GM03348 (cell line): ENCODE measurements around the gene SCRG1.

Experiments
- DNase-seq: peaks from one replicate; pipeline ENCODE4 v3.0.0; 2012; ENCODE audit warnings: low spot score

The SCRG1 gene

DNA sequence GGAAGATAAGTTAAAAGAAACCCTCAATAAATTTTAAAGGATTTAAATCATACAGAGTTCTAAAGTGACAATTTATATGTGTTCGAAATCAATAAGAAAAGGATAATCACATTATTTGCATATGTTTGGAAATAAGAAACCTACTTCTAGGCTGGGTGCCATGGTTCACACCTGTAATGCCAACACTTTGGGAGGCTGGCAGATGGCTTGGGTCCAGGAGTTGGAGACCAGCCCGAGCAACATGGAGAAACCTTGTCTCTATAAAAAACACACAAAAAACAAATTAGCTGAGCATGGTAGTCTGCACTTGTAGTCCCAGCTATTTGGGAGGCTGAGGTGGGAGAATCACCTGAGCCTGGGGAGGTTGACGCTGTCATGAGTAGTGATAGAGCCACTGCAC is 36.2 kb downstream of the SCRG1 start:
- DNase-seq: no peak

DNA sequence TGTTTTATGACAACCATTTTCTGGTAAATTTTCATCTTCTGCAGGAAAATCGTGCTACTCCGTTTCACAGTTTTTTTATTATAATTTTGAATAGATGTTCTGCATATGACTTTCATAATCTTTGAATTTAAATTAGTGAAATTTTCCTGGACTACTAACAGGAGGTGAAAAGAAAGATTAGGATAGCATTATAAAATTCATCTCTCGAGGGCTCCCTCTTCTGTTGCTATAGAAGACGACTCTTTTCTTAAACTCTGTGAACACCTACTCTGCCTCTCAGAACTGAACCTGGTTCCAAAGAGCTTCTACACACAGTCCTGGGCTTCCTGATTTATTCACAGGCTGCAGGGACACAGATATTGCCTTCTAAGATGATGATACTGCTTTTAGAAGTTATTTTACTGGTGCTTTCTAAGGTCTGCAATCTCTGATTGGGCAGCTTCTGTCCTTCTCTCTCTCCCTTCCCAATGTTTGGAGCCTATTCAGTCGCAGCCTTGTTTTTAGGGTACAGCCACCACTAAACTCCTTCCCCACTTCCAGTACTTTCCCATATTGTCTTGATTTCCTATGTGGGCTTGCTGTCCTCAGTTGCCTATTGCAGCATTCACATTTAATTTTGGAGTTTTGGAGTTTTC is 38.2 kb downstream of the SCRG1 start:
- peak; percentile 46 for DNase-seq

GRCh38 chr4:173357939-173358338 is 41.0 kb downstream of the SCRG1 start:
- DNase-seq: no peak

DNA sequence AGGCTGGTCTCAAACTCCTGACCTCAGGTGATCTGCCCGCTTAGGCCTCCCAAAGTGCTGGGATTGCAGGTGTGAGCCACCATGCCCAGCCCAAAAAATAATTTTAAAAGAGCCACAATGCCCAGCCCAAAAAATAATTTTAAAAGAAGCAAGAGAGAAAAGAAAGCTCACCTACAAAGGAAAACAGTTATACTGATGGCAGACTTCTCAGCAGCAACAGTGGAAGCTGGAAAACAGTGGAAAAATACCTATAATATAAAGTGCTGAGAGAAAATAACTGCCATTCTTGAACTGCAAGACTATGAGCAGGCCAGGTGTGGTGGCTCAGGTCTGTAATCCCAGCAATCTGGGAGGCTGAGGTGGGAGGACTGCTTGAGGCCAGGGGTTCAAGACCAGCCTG is 51.4 kb downstream of the SCRG1 start:
- no peak for DNase-seq

- peak; percentile 71 for DNase-seq
Observed at GRCh38 chr4:173346074-173346473, 52.8 kb downstream of the SCRG1 start.

DNA sequence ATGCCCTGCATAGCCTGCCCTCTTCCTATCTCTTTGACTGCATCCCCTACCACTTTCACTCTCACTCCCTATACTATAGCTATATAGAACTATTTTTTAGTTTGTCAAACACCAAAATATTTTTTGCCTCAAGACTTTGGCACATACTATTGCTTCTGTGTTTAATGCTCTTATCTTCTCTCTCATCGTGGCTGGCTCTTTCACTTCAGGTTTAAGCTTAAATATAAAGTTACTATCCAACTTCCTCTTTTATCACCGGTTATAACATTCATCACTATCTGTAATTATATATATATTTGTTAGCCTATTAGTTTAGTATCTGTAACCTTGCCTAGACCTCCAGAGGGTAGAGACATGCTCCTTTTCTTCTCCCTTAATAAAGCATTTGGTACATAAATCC is 53.3 kb downstream of the SCRG1 start:
- DNase-seq: no peak

GRCh38 chr4:173343832-173344397 is 55.0 kb downstream of the SCRG1 start:
- DNase-seq: no peak

DNA sequence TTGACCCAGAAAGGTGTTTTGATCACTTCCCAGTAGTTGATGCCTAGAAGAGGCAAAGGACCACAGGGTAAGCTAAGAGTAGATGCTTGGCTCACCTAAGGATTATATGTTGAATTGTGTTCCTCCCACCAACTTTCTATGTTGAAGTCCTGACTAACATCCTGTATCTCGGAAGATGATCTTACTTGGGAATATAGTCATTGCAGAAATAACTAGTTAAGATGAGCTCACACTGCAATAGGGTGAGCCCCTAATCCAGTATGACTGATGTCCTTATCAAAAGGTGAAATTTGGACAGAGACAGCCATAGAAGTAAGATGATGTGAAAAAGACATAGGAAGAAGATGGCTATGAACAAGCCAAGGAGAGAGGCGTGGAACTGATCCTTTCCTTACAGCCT is 61.5 kb downstream of the SCRG1 start:
- DNase-seq: no peak

GRCh38 chr4:173334891-173335752 is 63.8 kb downstream of the SCRG1 start:
- DNase-seq: peak; percentile 88
